Stomach (tissue), 9 donors: Measurements from ENCODE around the gene TRAIP. TPM values are rescaled to one million over a fixed set of nuclear protein-coding genes. Genes with fewer than 3 reads are reported as not detected.
"Not testable (repeated sequence)": the region's sequence is repeated elsewhere in the genome, so short reads cannot be mapped to it uniquely, and the experiment has no call there.

Experiments used
- DNase-seq, 2 donors: peaks; one replicate each; pipeline versions ENCODE4 v3.0.0 to v3.0.0-alpha.2; 2013 to 2019
- H3K27ac ChIP-seq, 5 donors: fragments of 200-600 bp in 4 of 5; sonication (generic) in 4 of 5; one replicate each; pipeline ENCODE4 v1.5.1; 2013 to 2019; ENCODE audit warnings: mild to moderate bottlenecking in 1 of 5, moderate library complexity in 1 of 5
- H3K27me3 ChIP-seq, 3 donors: fragments of 200-600 bp; sonication (generic); one replicate each; pipeline ENCODE4 v1.5.1; 2017 to 2019; ENCODE audit warnings: mixed run types in 1 of 3
- H3K36me3 ChIP-seq, 4 donors: fragments of 200-600 bp; sonication (generic); 1 replicate in 3 of 4; 2 replicates in 1 of 4; pipeline ENCODE4 v1.5.1; 2016 to 2019
- H3K4me1 ChIP-seq, 4 donors: fragments of 200-600 bp; sonication (generic); one replicate each; pipeline ENCODE4 v1.5.1; 2016 to 2019
- H3K4me3 ChIP-seq, 4 donors: fragments of 200-600 bp; sonication (generic) in 3 of 4; one replicate each; pipeline ENCODE4 v1.5.1; 2016 to 2019; ENCODE audit warnings: mild to moderate bottlenecking in 1 of 4
- H3K9me3 ChIP-seq, 4 donors: fragments of 200-600 bp; sonication (generic); one replicate each; pipeline ENCODE4 v1.5.1; 2016 to 2019
- CTCF ChIP-seq, 7 experiments: fragments of 450-650 bp in 4 of 7; fragments of 200-600 bp in 3 of 7; sonication (generic) in 3 of 7; IDR thresholded peaks; one replicate each; pipeline ENCODE4 v1.5.1; 2016 to 2019; ENCODE audit warnings: antibody characterized with exemption in 7 of 7, control low read depth in 2 of 7, mild to moderate bottlenecking in 1 of 7
- EP300 ChIP-seq: sonication (generic); formaldehyde crosslinking; IDR thresholded peaks from one replicate; pipeline ENCODE4 v1.6.1; 2017; ENCODE audit warnings: antibody characterized with exemption
- POLR2A ChIP-seq, 4 donors: fragments of 450-650 bp; IDR thresholded peaks; one replicate each; pipeline ENCODE4 v1.6.1; 2016; ENCODE audit warnings: antibody characterized with exemption in 4 of 4, control low read depth in 2 of 4, mild to moderate bottlenecking in 1 of 4, moderate library complexity in 1 of 4
- POLR2AphosphoS5 ChIP-seq, 3 donors: sonication (generic); formaldehyde crosslinking; IDR thresholded peaks; one replicate each; pipeline ENCODE4 v1.6.1; 2016; ENCODE audit warnings: antibody characterized with exemption in 3 of 3
- WGBS, 5 donors: extraction: QIAGEN DNeasy Blood & Tissue Kit in 3 of 5; methylation state at CpG; one replicate each; pipeline versions ENCODE4 v1.1.5 to v1.1.7; 2013 to 2018; 5-methylcytosine and 5-hydroxymethylcytosine counted together
- intact Hi-C: fragments of 100-400 bp; cut with DNase I; formaldehyde crosslinking; loops from one replicate; pipeline ENCODE4 v1.15.1; 2023; ENCODE audit warnings: low total_unique reads
- polyA plus RNA-seq, 3 donors: library from polyadenylated mRNA; stranded (reverse); fragments of 200-250 nt; gene quantifications; one replicate each; pipeline ENCODE4 v1.2.3, GENCODE V29; 2013
- small RNA-seq, 4 donors: library from RNA; depleted of rRNA; stranded (forward); fragments of <200 nt; gene quantifications; one replicate each; pipeline ENCODE3, GENCODE V24; 2016
- total RNA-seq, 5 donors: library from RNA; depleted of rRNA; stranded (reverse); fragments of >200 nt; gene quantifications; one replicate each; pipeline versions ENCODE4 v1.1.0 to v1.2.3, GENCODE V29; 2014 to 2016
- donor health status: healthy with polysubstance abuse.
- donor health status: Bipolar disorder and iron deficiency.
- donor health status: healthy.

TRAIP gene
- total and polyA plus RNA-seq, 8 donors = 1.5 to 7.0 (median 2.5) TPM; not detected in 2

GRCh38 chr3:49781415-49782199, 74.8 kb downstream of the TRAIP start:
- Histone ChIP-seq H3K27ac (no peak overlapping the region), H3K4me3 (no peak overlapping the region), H3K4me1 (peaks cover 34 to 76% (median 53%) of the 10 kb centered on the region in 4 donors), H3K9me3 (no peaks in the 10 kb centered on the region), H3K36me3 (peaks cover 6 to 61% (median 53%) of the 10 kb centered on the region in 4 donors), H3K27me3 (no peaks in the 10 kb centered on the region)
- no peak for DNase-seq
- intact Hi-C loops = no loop called here
- TF ChIP-seq POLR2AphosphoS5 (IDR thresholded peaks at IDR 0.05) = no peak
- no peak for TF ChIP-seq EP300
- TF ChIP-seq CTCF (IDR thresholded peaks at IDR 0.05) = no peak
- TF ChIP-seq POLR2A (IDR thresholded peaks at IDR 0.05) = no peak
- 74 to 87% (median 80%) methylated on average over 4 to 5 of the region's 5 CpGs for WGBS, 5 donors

GRCh38 chr3:49780975-49781365, 75.4 kb downstream of the TRAIP start:
- H3K4me3 ChIP-seq, intact Hi-C loops, H3K27me3 ChIP-seq, H3K27ac ChIP-seq, DNase-seq, H3K9me3 ChIP-seq: not testable (repeated sequence)
- WGBS, 5 donors = 78 to 92% (median 88%) methylated on average over 9 of the region's 9 CpGs
- Histone ChIP-seq H3K4me1 (peaks cover 34 to 82% (median 53%) of the 10 kb centered on the region in 4 donors), H3K36me3 (peaks cover 6 to 63% (median 55%) of the 10 kb centered on the region in 4 donors)

DNA sequence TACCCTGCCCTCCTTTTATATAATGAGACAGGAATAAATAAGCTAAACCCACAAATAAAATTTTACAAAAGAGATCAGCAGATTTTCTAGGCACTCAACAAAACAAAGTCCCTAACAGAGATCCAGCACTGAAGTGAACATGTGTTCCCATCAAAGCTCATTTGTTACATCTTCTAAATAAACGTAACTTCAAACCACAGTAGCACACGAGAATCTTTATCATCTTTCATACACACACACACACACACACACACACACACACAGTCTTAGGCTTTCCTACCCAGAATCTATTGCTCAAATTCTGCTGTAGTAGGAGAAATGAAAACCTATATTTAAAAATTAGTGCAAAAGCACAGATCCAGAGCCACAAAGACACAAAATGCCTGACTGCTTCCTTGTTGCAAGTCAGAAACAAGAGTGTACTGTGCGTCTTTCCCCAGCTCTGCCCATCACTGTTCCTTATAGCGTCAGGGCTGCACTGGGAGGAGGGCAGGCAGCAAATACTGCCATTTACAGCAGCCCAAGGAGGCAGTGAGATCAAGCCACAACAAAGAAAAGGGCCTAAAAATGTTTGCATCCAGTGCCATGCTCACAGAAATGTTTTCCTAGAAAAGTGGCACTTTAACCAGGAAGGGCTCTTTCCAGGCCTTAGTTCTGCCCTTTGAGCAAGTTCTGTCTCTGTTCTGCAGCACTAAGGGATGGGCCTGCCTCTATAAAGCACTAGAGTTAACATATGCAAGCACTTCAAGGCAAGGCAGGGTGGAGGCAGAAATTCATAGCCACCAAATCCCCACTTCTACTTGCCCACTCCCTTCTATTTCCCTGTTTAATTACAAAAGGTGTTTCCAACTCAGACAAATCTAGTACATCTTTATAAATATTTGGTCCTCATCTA, 76.0 kb downstream of the TRAIP start:
- no peak for DNase-seq
- intact Hi-C loops = no loop called here
- TF ChIP-seq POLR2A (IDR thresholded peaks at IDR 0.05) (no peak), CTCF (IDR thresholded peaks at IDR 0.05) (no peak), POLR2AphosphoS5 (IDR thresholded peaks at IDR 0.05) (no peak), EP300 (no peak)
- H3K9me3 ChIP-seq = no peaks in the 10 kb centered on the region
- peaks cover 6 to 66% (median 57%) of the 10 kb centered on the region in 4 donors for H3K36me3 ChIP-seq
- no peak overlapping the region for H3K27ac ChIP-seq
- no peak overlapping the region for H3K4me3 ChIP-seq
- H3K27me3 ChIP-seq = no peaks in the 10 kb centered on the region
- WGBS, 5 donors = 55 to 64% (median 59%) methylated on average over 4 of the region's 4 CpGs
- peaks cover 33 to 84% (median 51%) of the 10 kb centered on the region in 4 donors for H3K4me1 ChIP-seq

GRCh38 chr3:49779358-49780079, 76.8 kb downstream of the TRAIP start:
- 91 to 97% (median 94%) methylated on average over 5 of the region's 5 CpGs for WGBS, 5 donors
- TF ChIP-seq CTCF (IDR thresholded peaks at IDR 0.05) (no peak), EP300 (no peak), POLR2AphosphoS5 (IDR thresholded peaks at IDR 0.05) (no peak)
- no peaks in the 10 kb centered on the region for H3K9me3 ChIP-seq

More at GRCh38 chr3:49779358-49780079, 76.8 kb downstream of the TRAIP start:
- Histone ChIP-seq H3K4me3 (no peak overlapping the region), H3K27me3 (no peaks in the 10 kb centered on the region), H3K4me1 (peaks cover 24 to 84% (median 47%) of the 10 kb centered on the region in 4 donors), H3K27ac (no peak overlapping the region), H3K36me3 (peaks cover 6 to 67% (median 59%) of the 10 kb centered on the region in 4 donors)
- intact Hi-C loops = no loop called here
- no peak for DNase-seq

Small RNA genes lying within 50 kb of the gene (small RNA-seq; reads per million reads assigned to genes)
- 0 reads per million in 4 donors for gene RN7SL217P

Other genes with a start within 250 kb of the TRAIP start
- 100 to 1,000 TPM in 1 of 5 donors, 10 to 100 TPM in 4; 23.9 to 104 (median 49.4) TPM for gene APEH, start 182.2 kb downstream of the TRAIP start, total RNA-seq
- 10 to 100 TPM; 40.3 to 69.7 (median 46.0) TPM for gene APEH, start 182.2 kb downstream of the TRAIP start, polyA plus RNA-seq
- gene MST1, start 167.1 kb downstream of the TRAIP start, total RNA-seq = 100 to 1,000 TPM in 2 of 5 donors, 10 to 100 TPM in 2, 1 to 10 TPM in 1; 6.7 to 172 (median 14.9) TPM
- gene MST1, start 167.1 kb downstream of the TRAIP start, polyA plus RNA-seq = 10 to 100 TPM; 18.9 to 36.9 (median 20.5) TPM
- 10 to 100 TPM; 19.6 to 75.4 (median 33.3) TPM for gene RNF123, start 167.0 kb downstream of the TRAIP start, total RNA-seq
- 10 to 100 TPM; 18.1 to 22.8 (median 22.0) TPM for gene RNF123, start 167.0 kb downstream of the TRAIP start, polyA plus RNA-seq
- 1 to 10 TPM in 1 of 5 donors, not detected in 4; 1.3 TPM for gene AMIGO3, start 136.9 kb downstream of the TRAIP start, total RNA-seq
- under 1 TPM; 0.19 to 0.83 (median 0.76) TPM for gene AMIGO3, start 136.9 kb downstream of the TRAIP start, polyA plus RNA-seq
- gene GMPPB, start 132.6 kb downstream of the TRAIP start, total RNA-seq = 10 to 100 TPM; 26.3 to 81.7 (median 39.3) TPM
- 10 to 100 TPM; 14.4 to 33.6 (median 27.3) TPM for gene GMPPB, start 132.6 kb downstream of the TRAIP start, polyA plus RNA-seq
- 10 to 100 TPM; 16.8 to 68.3 (median 36.4) TPM for gene IP6K1, start 70.0 kb downstream of the TRAIP start, total RNA-seq
- 10 to 100 TPM in 2 of 3 donors, 1 to 10 TPM in 1; 7.7 to 16.1 (median 11.5) TPM for gene IP6K1, start 70.0 kb downstream of the TRAIP start, polyA plus RNA-seq
- gene CDHR4, start 56.7 kb downstream of the TRAIP start, total RNA-seq = under 1 TPM in 2 of 5 donors, not detected in 3; under 0.01 to 0.73 TPM
- under 1 TPM in 1 of 3 donors, not detected in 2; 0.18 TPM for gene CDHR4, start 56.7 kb downstream of the TRAIP start, polyA plus RNA-seq
- gene INKA1, start 53.3 kb downstream of the TRAIP start, total RNA-seq = 1 to 10 TPM in 3 of 5 donors, not detected in 2; 1.8 to 3.3 (median 2.3) TPM
- gene INKA1, start 53.3 kb downstream of the TRAIP start, polyA plus RNA-seq = 10 to 100 TPM in 1 of 3 donors, 1 to 10 TPM in 2; 4.4 to 15.0 (median 5.5) TPM
- 100 to 1,000 TPM in 1 of 5 donors, 10 to 100 TPM in 4; 36.2 to 250 (median 76.3) TPM for gene UBA7, start 42.6 kb downstream of the TRAIP start, total RNA-seq
- gene UBA7, start 42.6 kb downstream of the TRAIP start, polyA plus RNA-seq = 10 to 100 TPM; 27.2 to 56.2 (median 30.2) TPM
- 1 to 10 TPM in 1 of 5 donors, not detected in 4; 1.5 TPM for gene CAMKV, start 13.3 kb upstream of the TRAIP start, total RNA-seq
- gene CAMKV, start 13.3 kb upstream of the TRAIP start, polyA plus RNA-seq = under 1 TPM in 1 of 3 donors, not detected in 2; 0.03 TPM
- gene MST1R, start 47.3 kb upstream of the TRAIP start, total RNA-seq = 100 to 1,000 TPM in 3 of 5 donors, 10 to 100 TPM in 2; 22.4 to 386 (median 181) TPM
- gene MST1R, start 47.3 kb upstream of the TRAIP start, polyA plus RNA-seq = 10 to 100 TPM; 15.9 to 59.0 (median 31.8) TPM
- gene MON1A, start 73.2 kb upstream of the TRAIP start, total RNA-seq = 10 to 100 TPM in 4 of 5 donors, 1 to 10 TPM in 1; 3.9 to 33.8 (median 11.6) TPM
- 1 to 10 TPM; 6.1 to 8.2 (median 7.7) TPM for gene MON1A, start 73.2 kb upstream of the TRAIP start, polyA plus RNA-seq
- 100 to 1,000 TPM; 133 to 239 (median 139) TPM for gene RBM6, start 83.6 kb upstream of the TRAIP start, total RNA-seq
- gene RBM6, start 83.6 kb upstream of the TRAIP start, polyA plus RNA-seq = 100 to 1,000 TPM in 1 of 3 donors, 10 to 100 TPM in 2; 87.0 to 107 (median 98.3) TPM
- gene RBM5, start 232.4 kb upstream of the TRAIP start, total RNA-seq = 100 to 1,000 TPM; 246 to 464 (median 290) TPM
- 10 to 100 TPM; 25.0 to 89.4 (median 30.1) TPM for gene RBM5, start 232.4 kb upstream of the TRAIP start, polyA plus RNA-seq